ENCODE data around the gene BLOC1S4. TPM values are rescaled to one million over a fixed set of nuclear protein-coding genes. Genes with fewer than 3 reads are reported as not detected.

The BLOC1S4 gene
- total RNA-seq, 4 donors from 2014 or later = 1.00 to 18.8 (median 12.4) TPM

GRCh38 chr4:6728320-6729029 is 12.5 kb downstream of the BLOC1S4 start:
- Histone ChIP-seq H3K4me3 (no peak overlapping the region), H3K4me1 (peaks cover 0 to 16% (median 10%) of the 10 kb centered on the region in 4 donors), H3K36me3 (no peaks in the 10 kb centered on the region), H3K9me3 (no peaks in the 10 kb centered on the region), H3K27me3 (no peaks in the 10 kb centered on the region), H3K27ac (no peak overlapping the region)
- WGBS, 2 donors (ENCODE audit: low coverage in 1 of 2) = 78% methylated on average over 15 of the region's 15 CpGs; no CpG with 5 or more reads in 1 of the 2 donors
- in situ Hi-C loops (cut with MboI; ENCODE audit: low pct_ligation_motif_present in 1 of 4, low pct_unique_long_range_greater_than_20kb in 1 of 4, low sequenced_read_pairs in 3 of 4) (loop anchor here in 2 of 4 donors (10.0 to 25.0 kb wide), 3 partner anchors 156 to 346 kb away; partner anchors contain the start of gene GRPEL1 (in 1 of the 2)), intact Hi-C loops (cut with DNase I; ENCODE audit: low total_unique reads) (no loop called here)
- DNase-seq = no peak
- no peak for TF ChIP-seq EP300 (IDR thresholded peaks at IDR 0.05; ENCODE audit: low read depth)
- TF ChIP-seq POLR2A (IDR thresholded peaks at IDR 0.05) = no peak
- no peak for TF ChIP-seq CTCF (IDR thresholded peaks at IDR 0.05)
- TF ChIP-seq POLR2AphosphoS5 (IDR thresholded peaks at IDR 0.05) = no peak

DNA sequence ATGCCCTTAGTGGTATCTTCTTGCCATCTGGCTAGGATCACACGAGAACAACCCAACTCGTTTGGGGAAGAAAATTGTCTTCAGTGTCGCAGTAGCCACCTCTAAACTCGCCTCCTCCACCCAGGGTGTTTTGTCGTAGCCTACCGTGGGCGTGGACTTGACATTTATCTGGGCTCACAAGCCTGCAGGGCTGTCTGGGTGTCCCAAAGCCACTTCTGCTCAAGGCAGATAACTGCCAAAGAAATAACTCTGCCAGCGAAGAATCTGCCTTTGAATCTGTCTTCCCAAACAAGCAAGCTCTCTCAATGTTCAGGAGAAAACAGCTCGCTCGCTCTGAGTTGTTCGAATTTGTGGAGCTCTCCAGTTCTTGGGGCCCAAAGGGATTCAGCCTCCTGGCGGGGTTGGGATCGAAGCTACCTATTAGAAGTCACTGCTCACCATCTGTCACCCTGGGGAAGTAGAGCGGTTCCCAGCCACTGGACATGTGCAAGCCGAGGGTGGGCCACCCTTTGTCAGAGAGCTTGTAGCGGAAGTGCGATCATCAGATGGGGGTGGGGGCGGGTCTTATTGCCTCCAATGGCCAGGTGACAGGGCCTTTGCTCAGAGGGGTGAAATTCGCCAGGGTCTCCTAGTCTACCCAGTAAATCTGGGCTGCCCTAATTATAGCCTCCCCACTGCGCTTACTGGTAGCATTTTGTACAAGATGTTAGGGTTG is 14.8 kb downstream of the BLOC1S4 start:
- no peaks in the 10 kb centered on the region for H3K27me3 ChIP-seq
- no peak for DNase-seq
- in situ Hi-C loops (cut with MboI; ENCODE audit: low pct_ligation_motif_present in 1 of 4, low pct_unique_long_range_greater_than_20kb in 1 of 4, low sequenced_read_pairs in 3 of 4) (loop anchor here in 1 of 4 donors (10.0 to 25.0 kb wide), 2 partner anchors 134 to 332 kb away; partner anchors contain the start of gene GRPEL1), intact Hi-C loops (cut with DNase I; ENCODE audit: low total_unique reads) (no loop called here)
- no peak overlapping the region for H3K27ac ChIP-seq
- peaks cover 0 to 16% (median 10%) of the 10 kb centered on the region in 4 donors for H3K4me1 ChIP-seq
- no peaks in the 10 kb centered on the region for H3K36me3 ChIP-seq
- H3K4me3 ChIP-seq = no peak overlapping the region
- H3K9me3 ChIP-seq = no peaks in the 10 kb centered on the region
- TF ChIP-seq POLR2A (IDR thresholded peaks at IDR 0.05) (no peak), CTCF (IDR thresholded peaks at IDR 0.05) (no peak), EP300 (IDR thresholded peaks at IDR 0.05; ENCODE audit: low read depth) (no peak), POLR2AphosphoS5 (IDR thresholded peaks at IDR 0.05) (no peak)
- 54 to 69% methylated on average over 2 to 20 of the region's 20 CpGs for WGBS, 2 donors (ENCODE audit: low coverage in 1 of 2)

GRCh38 chr4:6731318-6731675 is 15.3 kb downstream of the BLOC1S4 start:
- Histone ChIP-seq H3K4me3 (no peak overlapping the region), H3K9me3 (no peaks in the 10 kb centered on the region), H3K27ac (no peak overlapping the region), H3K27me3 (no peaks in the 10 kb centered on the region), H3K4me1 (peaks cover 0 to 16% (median 10%) of the 10 kb centered on the region in 4 donors), H3K36me3 (no peaks in the 10 kb centered on the region)
- intact Hi-C loops (cut with DNase I; ENCODE audit: low total_unique reads) = no loop called here
- in situ Hi-C loops (cut with MboI; ENCODE audit: low pct_ligation_motif_present in 1 of 4, low pct_unique_long_range_greater_than_20kb in 1 of 4, low sequenced_read_pairs in 3 of 4) = loop anchor here in 1 of 4 donors (10.0 to 25.0 kb wide), 2 partner anchors 134 to 331 kb away; partner anchors contain the start of gene GRPEL1
- 95% methylated on average over 8 of the region's 8 CpGs; no CpG with 5 or more reads in 1 of the 2 donors for WGBS, 2 donors (ENCODE audit: low coverage in 1 of 2)
- TF ChIP-seq CTCF (IDR thresholded peaks at IDR 0.05) = no peak
- TF ChIP-seq POLR2A (IDR thresholded peaks at IDR 0.05) = no peak
- no peak for TF ChIP-seq POLR2AphosphoS5 (IDR thresholded peaks at IDR 0.05)
- TF ChIP-seq EP300 (IDR thresholded peaks at IDR 0.05; ENCODE audit: low read depth) = no peak
- no peak for DNase-seq

- WGBS, 2 donors (ENCODE audit: low coverage in 1 of 2) = 96 to 100% methylated on average over 2 to 6 of the region's 6 CpGs
- Histone ChIP-seq H3K36me3 (no peaks in the 10 kb centered on the region), H3K9me3 (no peaks in the 10 kb centered on the region), H3K27ac (no peak overlapping the region), H3K27me3 (no peaks in the 10 kb centered on the region), H3K4me3 (no peak overlapping the region), H3K4me1 (peaks cover 0 to 15% (median 10%) of the 10 kb centered on the region in 4 donors)
- intact Hi-C loops (cut with DNase I; ENCODE audit: low total_unique reads) (no loop called here), in situ Hi-C loops (cut with MboI; ENCODE audit: low pct_ligation_motif_present in 1 of 4, low pct_unique_long_range_greater_than_20kb in 1 of 4, low sequenced_read_pairs in 3 of 4) (loop anchor here in 1 of 4 donors (10.0 to 25.0 kb wide), 2 partner anchors 133 to 331 kb away; partner anchors contain the start of gene GRPEL1)
- no peak for TF ChIP-seq POLR2AphosphoS5 (IDR thresholded peaks at IDR 0.05)
- TF ChIP-seq EP300 (IDR thresholded peaks at IDR 0.05; ENCODE audit: low read depth) = no peak
- no peak for TF ChIP-seq CTCF (IDR thresholded peaks at IDR 0.05)
- TF ChIP-seq POLR2A (IDR thresholded peaks at IDR 0.05) = no peak
- no peak for DNase-seq
Measured at GRCh38 chr4:6731780-6732179, 15.8 kb downstream of the BLOC1S4 start.
